H1 (cell line): ENCODE results near the gene ZNF791. TPM values are rescaled to one million over a fixed set of nuclear protein-coding genes. Genes with fewer than 3 reads are reported as not detected.

Source experiments
- BRCA1 ChIP-seq: IDR thresholded peaks from 2 replicates; pipeline ENCODE4 v1.6.1; 2012; ENCODE audit warnings: low read depth, low read length, improper control_type of control experiment
- polyA plus RNA-seq, 7 experiments: library from polyadenylated mRNA; depleted of rRNA in 3 of 7; stranded (reverse) in 5 of 7; unstranded in 2 of 7; fragments of >200 nt in 5 of 7; fragments of 200-250 nt in 2 of 7; gene quantifications; 1 replicate in 5 of 7; 2 replicates in 1 of 7; 4 replicates in 1 of 7; pipeline versions ENCODE4 v1.2.1 to v1.2.3, GENCODE V29; 2011 to 2013; ENCODE audit warnings: missing spikeins in 2 of 7, mixed read lengths in 2 of 7
- total RNA-seq: library from RNA; stranded (reverse); fragmentation: NEBNext Ultra II Directional; extraction: Animal tissue kit (Norgen Biotek cat#: 25700); gene quantifications from 2 replicates; pipeline ENCODE4 v1.2.1, GENCODE V29; 2021

Gene ZNF791
- total and polyA plus RNA-seq, 2 of the 8 experiments (the other 6 are each of a cell fraction or from before 2014, with no cell fraction given): 4.1 to 18.6 TPM

DNA sequence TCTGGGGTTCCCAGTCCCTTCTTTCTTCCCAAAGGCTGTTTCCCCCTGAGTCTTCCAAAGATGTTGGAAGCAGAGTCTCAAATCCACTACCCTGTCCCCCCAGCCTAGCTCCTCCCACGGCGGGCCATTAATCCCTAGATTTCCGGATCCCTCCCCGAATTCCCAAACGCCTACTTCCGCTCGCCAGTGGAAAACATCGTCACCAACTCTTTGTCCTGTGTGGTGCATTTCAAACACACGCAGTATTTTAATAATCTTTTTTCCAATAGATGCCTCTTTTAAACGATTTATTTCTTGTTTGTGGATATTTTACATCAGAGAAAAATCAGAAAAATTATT lies 610 bp downstream of the ZNF791 start (continued):
- TF ChIP-seq BRCA1: no peak
- TF ChIP-seq, all 59 proteins: peak for 6
